ENCODE results near the gene GKN2. TPM values are rescaled to one million over a fixed set of nuclear protein-coding genes. Genes with fewer than 3 reads are reported as not detected.

GKN2 gene
- total RNA-seq, 1 experiment from 2014 or later: not detected

DNA sequence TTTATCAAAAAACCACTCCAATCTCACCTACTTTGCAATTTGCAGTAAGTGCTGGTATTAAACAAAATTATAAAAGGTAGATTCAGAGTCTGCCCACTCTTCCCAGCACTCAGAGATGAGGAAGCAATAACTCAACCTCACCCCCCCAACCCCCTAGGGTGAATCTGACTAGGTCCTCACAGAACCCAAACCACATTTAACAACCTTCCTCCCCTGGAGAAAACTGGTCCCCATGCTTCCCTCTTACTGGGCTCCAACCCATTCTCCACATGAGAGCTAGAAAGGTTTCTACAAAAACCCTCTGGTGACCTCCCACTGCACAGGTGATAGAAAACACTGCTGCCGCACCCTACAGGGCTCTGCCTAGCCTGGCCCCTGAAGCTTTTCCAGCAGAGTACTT, 41.0 kb downstream of the GKN2 start:
- no peak for DNase-seq
- H3K23me2 ChIP-seq (ENCODE audit: insufficient read length, low read depth, low read length, poor library complexity, severe bottlenecking): no peaks in the 10 kb centered on the region
- Mint-ChIP-seq H3K36me3 (ENCODE audit: insufficient read depth in 1 of 3, low read depth in 3 of 3) (0 out of 7 replicates have a peak, but pooled peaks cover 0 to 3% (median 0%) of the 10 kb centered on the region in 3 experiments), H3K4me3 (no peak overlapping the region), H3K27me3 (ENCODE audit: low read depth) (no peaks in the 10 kb centered on the region), H3K9me3 (peaks cover 0 to 10% of the 10 kb centered on the region in 2 experiments; a peak in 2 of 5 replicates), H3K4me1 (peaks cover 17 to 20% of the 10 kb centered on the region in 2 experiments), H3K27ac (peak overlapping the region in 1 of 3 experiments; percentile 86; a peak in 1 of 7 replicates)
- no peaks in the 10 kb centered on the region for H3K79me2 ChIP-seq (ENCODE audit: insufficient read depth, low read length)
- H3K9me3 ChIP-seq (ENCODE audit: control insufficient read depth, low read depth, low read length): no peaks in the 10 kb centered on the region
- H4K20me1 ChIP-seq (ENCODE audit: control insufficient read depth, insufficient read depth, insufficient read length): no peaks in the 10 kb centered on the region
- H3K4ac ChIP-seq (ENCODE audit: low read depth, low read length): no peak overlapping the region
- H3K4me1 ChIP-seq (ENCODE audit: insufficient read depth, low read length): peaks cover 5% of the 10 kb centered on the region
- H3K27me3 ChIP-seq (ENCODE audit: insufficient read depth, low read length): no peaks in the 10 kb centered on the region
- no peak overlapping the region for H2BK12ac ChIP-seq (ENCODE audit: insufficient read length, low read depth, low read length)
- H2BK15ac ChIP-seq (ENCODE audit: low read depth, low read length): no peak overlapping the region
- no peak overlapping the region for H3K27ac ChIP-seq (ENCODE audit: insufficient read length, low read depth, low read length)
- no peaks in the 10 kb centered on the region for H3K79me1 ChIP-seq (ENCODE audit: insufficient read depth, low read depth, low read length, poor library complexity, severe bottlenecking)
- H4K91ac ChIP-seq (ENCODE audit: insufficient read length, low read depth, low read length): no peak overlapping the region
- no peak overlapping the region for H3K56ac ChIP-seq (ENCODE audit: insufficient read length, low read depth, low read length)
- no peak overlapping the region for H3K14ac ChIP-seq (ENCODE audit: insufficient read depth, low read length)
- H2BK20ac ChIP-seq (ENCODE audit: low read depth, low read length, poor library complexity, severe bottlenecking): no peak overlapping the region
- no peak overlapping the region for H3K23ac ChIP-seq (ENCODE audit: insufficient read length, low read depth, low read length)
- WGBS (ENCODE audit: extremely low coverage, insufficient read length, low lambda C conversion rate): no CpG with 5 or more reads among the region's 1 CpG
- no peak overlapping the region for H4K8ac ChIP-seq (replicated peaks; ENCODE audit: insufficient read length, low read depth, low read length)
- H3K18ac ChIP-seq (ENCODE audit: insufficient read length, low read depth, low read length): no peak overlapping the region
- TF ChIP-seq, protein P1, sequence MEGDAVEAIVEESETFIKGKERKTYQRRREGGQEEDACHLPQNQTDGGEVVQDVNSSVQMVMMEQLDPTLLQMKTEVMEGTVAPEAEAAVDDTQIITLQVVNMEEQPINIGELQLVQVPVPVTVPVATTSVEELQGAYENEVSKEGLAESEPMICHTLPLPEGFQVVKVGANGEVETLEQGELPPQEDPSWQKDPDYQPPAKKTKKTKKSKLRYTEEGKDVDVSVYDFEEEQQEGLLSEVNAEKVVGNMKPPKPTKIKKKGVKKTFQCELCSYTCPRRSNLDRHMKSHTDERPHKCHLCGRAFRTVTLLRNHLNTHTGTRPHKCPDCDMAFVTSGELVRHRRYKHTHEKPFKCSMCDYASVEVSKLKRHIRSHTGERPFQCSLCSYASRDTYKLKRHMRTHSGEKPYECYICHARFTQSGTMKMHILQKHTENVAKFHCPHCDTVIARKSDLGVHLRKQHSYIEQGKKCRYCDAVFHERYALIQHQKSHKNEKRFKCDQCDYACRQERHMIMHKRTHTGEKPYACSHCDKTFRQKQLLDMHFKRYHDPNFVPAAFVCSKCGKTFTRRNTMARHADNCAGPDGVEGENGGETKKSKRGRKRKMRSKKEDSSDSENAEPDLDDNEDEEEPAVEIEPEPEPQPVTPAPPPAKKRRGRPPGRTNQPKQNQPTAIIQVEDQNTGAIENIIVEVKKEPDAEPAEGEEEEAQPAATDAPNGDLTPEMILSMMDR (conservative IDR thresholded peaks at IDR 0.05): no peak
- no peak overlapping the region for H3T11ph ChIP-seq (ENCODE audit: low read length)
- H2AFZ ChIP-seq (ENCODE audit: low read length): no peak overlapping the region
- H2AK5ac ChIP-seq (ENCODE audit: insufficient read length, low read length): no peak overlapping the region
- H2BK5ac ChIP-seq (ENCODE audit: insufficient read length, low read length): no peak overlapping the region
- no peak overlapping the region for H3K9ac ChIP-seq (ENCODE audit: extremely low read depth, insufficient read length, low read length)
- no peak overlapping the region for H4K5ac ChIP-seq (ENCODE audit: insufficient read length, low read depth, low read length)
- H2BK120ac ChIP-seq (ENCODE audit: low read depth, low read length, poor library complexity, severe bottlenecking): no peak overlapping the region
- no peak overlapping the region for H3K4me2 ChIP-seq (ENCODE audit: insufficient read depth, insufficient read length, low read length)

Measured in H9 (cell line).